HUES6 (cell line): ENCODE measurements around the gene PLXDC2.

ENCODE experiments used
- H3K27ac ChIP-seq: 2 replicates; pipeline ENCODE4 v1.7.0; 2013; ENCODE audit warnings: low read depth, mild to moderate bottlenecking, low read length, inconsistent platforms
- H3K27me3 ChIP-seq: 2 replicates; pipeline ENCODE4 v1.6.1; 2013; ENCODE audit warnings: low read length; ENCODE audit not compliant: control insufficient read depth, insufficient read depth
- H3K36me3 ChIP-seq: 2 replicates; pipeline ENCODE4 v1.6.1; 2013; ENCODE audit warnings: low read length; ENCODE audit not compliant: control insufficient read depth, insufficient read depth
- H3K4me1 ChIP-seq: 2 replicates; pipeline ENCODE4 v1.6.1; 2013; ENCODE audit warnings: low read length; ENCODE audit not compliant: control insufficient read depth, insufficient read depth
- H3K4me3 ChIP-seq: 2 replicates; pipeline ENCODE4 v1.5.1; 2013; ENCODE audit warnings: low read depth, low read length
- H3K9ac ChIP-seq: one replicate; pipeline ENCODE4 v1.6.1; 2013; ENCODE audit warnings: mild to moderate bottlenecking, low read length
- H3K9me3 ChIP-seq: 2 replicates; pipeline ENCODE4 v1.6.1; 2013; ENCODE audit warnings: low read depth, low read length; ENCODE audit not compliant: control insufficient read depth, insufficient read depth

The PLXDC2 gene

DNA sequence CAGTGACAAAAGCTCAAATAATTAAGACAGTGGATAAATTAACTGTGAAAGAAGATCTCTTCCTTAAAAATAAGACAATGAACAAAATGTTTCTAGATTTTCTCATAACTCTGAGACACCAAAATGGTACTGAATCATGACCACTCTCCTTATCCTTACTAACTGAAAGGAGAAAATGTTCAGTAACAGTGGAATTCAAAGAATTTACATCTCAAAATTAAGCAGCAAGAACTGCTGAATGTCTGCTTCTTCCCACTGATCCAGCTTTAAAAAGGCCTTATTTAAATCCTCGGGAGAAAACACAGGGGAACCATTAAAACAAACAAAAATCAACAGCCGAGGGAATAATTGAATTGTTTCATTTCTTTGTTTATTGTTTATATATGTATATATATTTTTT lies 27.3 kb upstream of the PLXDC2 start:
- H3K36me3 ChIP-seq = no peaks in the 10 kb centered on the region
- no peak overlapping the region for H3K27ac ChIP-seq
- H3K4me1 ChIP-seq = no peaks in the 10 kb centered on the region
- H3K27me3 ChIP-seq = no peaks in the 10 kb centered on the region
- no peak overlapping the region for H3K9ac ChIP-seq
- no peak overlapping the region for H3K4me3 ChIP-seq
- no peaks in the 10 kb centered on the region for H3K9me3 ChIP-seq

GRCh38 chr10:19789607-19790006 lies 26.6 kb upstream of the PLXDC2 start:
- H3K27ac ChIP-seq = no peak overlapping the region

GRCh38 chr10:19791032-19791431 lies 25.2 kb upstream of the PLXDC2 start:
- H3K4me3 ChIP-seq = no peak overlapping the region
- no peaks in the 10 kb centered on the region for H3K36me3 ChIP-seq
- H3K9me3 ChIP-seq = no peaks in the 10 kb centered on the region
- no peak overlapping the region for H3K27ac ChIP-seq
- no peak overlapping the region for H3K9ac ChIP-seq
- H3K4me1 ChIP-seq = no peaks in the 10 kb centered on the region
- H3K27me3 ChIP-seq = no peaks in the 10 kb centered on the region

More at GRCh38 chr10:19789607-19790006, 26.6 kb upstream of the PLXDC2 start:
- no peaks in the 10 kb centered on the region for H3K27me3 ChIP-seq
- H3K4me1 ChIP-seq = no peaks in the 10 kb centered on the region
- no peak overlapping the region for H3K9ac ChIP-seq
- H3K4me3 ChIP-seq = no peak overlapping the region
- H3K9me3 ChIP-seq = no peaks in the 10 kb centered on the region
- H3K36me3 ChIP-seq = no peaks in the 10 kb centered on the region

DNA sequence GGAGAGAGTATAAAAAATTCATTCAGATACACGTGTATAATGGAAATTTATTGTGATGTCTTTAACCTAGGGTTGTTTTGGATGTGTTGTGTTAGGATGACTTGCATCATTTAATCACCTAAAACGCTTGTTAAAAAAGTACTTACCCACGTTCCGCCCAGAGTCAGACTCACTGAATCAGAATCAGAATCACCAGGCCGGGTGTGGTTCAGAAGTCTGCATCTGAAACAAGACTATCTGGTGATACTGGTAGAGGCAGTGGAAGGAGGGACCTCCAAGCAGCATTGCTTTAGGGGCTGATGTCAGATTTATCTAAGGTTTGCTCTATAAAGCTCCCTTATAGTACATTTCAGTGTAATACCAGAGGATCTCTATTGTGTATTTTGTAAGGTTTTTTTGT lies 20.5 kb upstream of the PLXDC2 start:
- no peak overlapping the region for H3K9ac ChIP-seq
- no peaks in the 10 kb centered on the region for H3K36me3 ChIP-seq
- no peak overlapping the region for H3K27ac ChIP-seq
- no peak overlapping the region for H3K4me3 ChIP-seq
- 0 out of 2 replicates have a peak, but pooled peaks cover 7% of the 10 kb centered on the region for H3K9me3 ChIP-seq
- no peaks in the 10 kb centered on the region for H3K4me1 ChIP-seq
- H3K27me3 ChIP-seq = no peaks in the 10 kb centered on the region

DNA sequence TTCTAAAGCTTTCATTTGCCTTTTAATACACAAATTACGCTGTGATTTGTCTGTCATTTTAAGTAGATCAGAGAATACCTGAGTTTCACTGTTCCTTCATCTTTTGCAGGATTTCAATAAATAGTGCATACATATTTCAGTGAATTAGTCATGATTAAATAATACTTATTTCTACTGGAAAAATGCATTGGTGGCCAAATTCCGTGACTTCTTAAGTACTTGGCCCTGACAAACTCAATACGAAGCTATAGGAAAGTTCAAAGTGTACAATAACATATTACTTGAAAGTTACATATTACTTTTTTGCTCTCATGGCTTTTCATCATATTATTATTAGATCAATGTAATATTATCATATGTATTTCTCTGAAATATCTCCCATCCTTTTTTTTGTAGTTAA lies 16.1 kb upstream of the PLXDC2 start:
- Histone ChIP-seq H3K4me3 (no peak overlapping the region), H3K36me3 (no peaks in the 10 kb centered on the region), H3K9me3 (peaks cover 12% of the 10 kb centered on the region; the same call in 1 of the 2 replicates), H3K27me3 (no peaks in the 10 kb centered on the region), H3K27ac (no peak overlapping the region), H3K9ac (no peak overlapping the region), H3K4me1 (no peaks in the 10 kb centered on the region)

DNA sequence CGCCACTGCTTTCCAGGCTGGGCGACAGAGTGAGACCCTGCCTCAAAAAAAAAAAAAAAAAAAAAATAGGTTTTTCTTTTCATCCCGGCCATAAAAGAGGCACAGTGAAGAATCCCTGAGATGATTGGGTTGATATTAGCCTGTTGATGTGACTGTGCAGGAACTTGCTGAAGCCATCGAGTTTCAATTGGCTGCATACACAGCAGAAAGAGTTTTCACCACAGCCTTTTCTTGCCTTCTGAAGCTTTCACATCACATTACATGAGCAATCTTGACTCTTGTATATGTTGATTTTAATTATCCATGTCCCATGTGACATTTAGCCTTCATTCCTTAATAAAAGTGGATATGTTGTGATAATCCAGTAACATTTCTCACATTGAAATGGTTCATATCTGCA lies 14.9 kb upstream of the PLXDC2 start:
- Histone ChIP-seq H3K4me1 (no peaks in the 10 kb centered on the region), H3K27ac (no peak overlapping the region), H3K9ac (no peak overlapping the region), H3K27me3 (no peaks in the 10 kb centered on the region), H3K4me3 (no peak overlapping the region), H3K9me3 (peaks cover 12% of the 10 kb centered on the region; the same call in 1 of the 2 replicates), H3K36me3 (no peaks in the 10 kb centered on the region)

- Histone ChIP-seq H3K4me1 (no peaks in the 10 kb centered on the region), H3K36me3 (no peaks in the 10 kb centered on the region), H3K9me3 (peaks cover 5% of the 10 kb centered on the region; the same call in 1 of the 2 replicates), H3K27me3 (no peaks in the 10 kb centered on the region), H3K4me3 (no peak overlapping the region), H3K27ac (no peak overlapping the region), H3K9ac (no peak overlapping the region)
Measured at GRCh38 chr10:19803676-19804075, 12.6 kb upstream of the PLXDC2 start.

- Histone ChIP-seq H3K4me3 (no peak overlapping the region), H3K27ac (no peak overlapping the region), H3K9me3 (peaks cover 4% of the 10 kb centered on the region; the same call in 1 of the 2 replicates)
Measured at GRCh38 chr10:19809481-19809880, 6.8 kb upstream of the PLXDC2 start.

GRCh38 chr10:19811540-19811939 lies 4.7 kb upstream of the PLXDC2 start:
- Histone ChIP-seq H3K27ac (no peak overlapping the region), H3K27me3 (peaks cover 6% of the 10 kb centered on the region), H3K9me3 (no peaks in the 10 kb centered on the region), H3K9ac (no peak overlapping the region), H3K4me1 (peaks cover 7% of the 10 kb centered on the region; the same call in 1 of the 2 replicates), H3K4me3 (no peak overlapping the region), H3K36me3 (no peaks in the 10 kb centered on the region)

More at GRCh38 chr10:19809481-19809880, 6.8 kb upstream of the PLXDC2 start:
- peaks cover 3% of the 10 kb centered on the region; the same call in 1 of the 2 replicates for H3K4me1 ChIP-seq
- H3K9ac ChIP-seq = no peak overlapping the region
- no peaks in the 10 kb centered on the region for H3K36me3 ChIP-seq
- H3K27me3 ChIP-seq = peaks cover 2% of the 10 kb centered on the region

GRCh38 chr10:19812976-19813375 lies 3.3 kb upstream of the PLXDC2 start:
- no peak overlapping the region for H3K4me3 ChIP-seq
- H3K9ac ChIP-seq = no peak overlapping the region
- no peaks in the 10 kb centered on the region for H3K9me3 ChIP-seq
- H3K27ac ChIP-seq = no peak overlapping the region
- peaks cover 6% of the 10 kb centered on the region for H3K27me3 ChIP-seq
- H3K36me3 ChIP-seq = no peaks in the 10 kb centered on the region
- H3K4me1 ChIP-seq = peaks cover 7% of the 10 kb centered on the region; the same call in 1 of the 2 replicates

DNA sequence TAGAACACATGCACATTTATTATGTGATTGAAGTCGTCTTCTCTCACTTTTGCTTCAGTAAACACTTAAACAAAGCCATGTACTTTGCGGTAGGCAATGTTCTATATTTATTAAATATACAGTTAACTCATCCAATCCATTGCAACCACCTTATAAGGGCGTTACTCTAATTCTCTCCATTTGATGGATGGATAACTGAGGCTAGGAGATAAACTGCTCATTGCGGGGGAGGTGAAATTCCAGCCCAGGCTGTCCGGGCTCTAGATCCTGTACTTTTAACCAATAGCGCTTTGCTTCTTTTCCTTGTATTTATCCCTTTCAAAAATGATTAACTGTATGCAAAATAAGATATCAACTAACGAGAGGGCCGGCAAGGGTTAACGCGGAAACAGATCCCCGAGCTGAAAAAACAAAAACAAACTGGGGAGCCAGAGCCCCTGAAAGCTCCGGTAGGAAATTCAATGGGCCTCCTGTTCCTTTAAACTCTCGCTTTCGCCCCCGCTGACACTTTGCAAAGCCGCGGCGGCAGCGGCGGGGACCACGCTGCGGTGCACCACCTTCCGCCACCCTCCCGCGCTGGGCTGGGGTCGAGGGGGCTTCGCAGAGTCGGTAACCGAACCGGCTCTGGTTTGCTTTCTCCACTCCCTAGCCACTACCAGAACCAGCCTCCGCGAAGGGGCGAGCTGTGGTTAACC lies 1.0 kb upstream of the PLXDC2 start:
- Histone ChIP-seq H3K4me3 (peak overlapping the region; percentile 95), H3K27ac (peak overlapping the region; percentile 76; the same call in 1 of the 2 replicates), H3K9ac (peak overlapping the region; percentile 86), H3K4me1 (peaks cover 14% of the 10 kb centered on the region), H3K9me3 (no peaks in the 10 kb centered on the region), H3K27me3 (peaks cover 6% of the 10 kb centered on the region), H3K36me3 (no peaks in the 10 kb centered on the region)
